ENCODE results near the gene SLK.

Gene SLK

DNA sequence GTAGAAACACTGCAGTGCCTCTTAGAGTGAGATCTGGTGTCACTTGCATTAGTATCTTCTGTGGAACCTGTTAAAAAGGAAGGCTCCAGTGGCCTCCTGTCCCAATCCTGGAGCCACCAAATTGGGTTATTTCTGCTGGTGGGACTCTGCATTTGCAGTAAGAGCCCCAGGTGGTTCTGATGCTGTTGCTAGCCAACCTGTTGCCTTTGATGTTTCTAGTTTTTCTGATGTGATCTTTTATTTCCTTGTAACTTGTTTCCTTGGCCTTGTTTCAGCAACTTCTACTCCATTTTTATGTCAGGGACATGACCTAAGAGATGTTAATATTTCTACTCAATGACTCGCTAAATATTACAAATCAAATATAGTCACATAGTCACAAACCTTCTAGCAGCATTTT lies 36.5 kb upstream of the SLK start:
- in situ Hi-C loops (cut with MboI; ENCODE audit: low pct_unique_long_range_greater_than_20kb, low sequenced_read_pairs, unreplicated experiment) = no loop called here
- no peak for TF ChIP-seq CTCF (IDR thresholded peaks at IDR 0.05; ENCODE audit: extremely low read depth, insufficient read depth, missing control alignments)
- DNase-seq (ENCODE audit: low spot score) = no peak

- no peak for DNase-seq (ENCODE audit: low spot score)
- in situ Hi-C loops (cut with MboI; ENCODE audit: low pct_unique_long_range_greater_than_20kb, low sequenced_read_pairs, unreplicated experiment) = no loop called here
- TF ChIP-seq CTCF (IDR thresholded peaks at IDR 0.05; ENCODE audit: extremely low read depth, insufficient read depth, missing control alignments) = no peak
Measured at GRCh38 chr10:103930881-103931280, 36.1 kb upstream of the SLK start.

DNA sequence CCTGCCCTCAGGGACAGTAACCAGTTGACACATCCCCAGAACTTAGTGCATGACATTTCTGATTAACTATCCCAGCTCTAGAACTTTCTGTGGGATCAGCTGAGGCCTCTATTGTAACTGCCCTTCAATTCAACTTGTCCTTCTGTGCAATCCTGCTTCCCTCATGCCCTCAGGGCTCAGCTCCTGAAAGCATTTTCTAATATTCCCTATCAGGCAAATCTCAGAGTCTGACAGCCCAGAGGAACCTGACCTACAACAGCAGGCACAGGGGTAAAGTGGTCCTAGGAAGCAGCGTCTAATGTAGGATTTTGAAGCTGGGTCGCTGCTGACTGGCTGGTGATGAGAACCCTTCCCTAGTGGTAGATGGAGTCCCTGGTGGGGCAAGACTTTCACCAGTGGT lies 35.3 kb upstream of the SLK start:
- DNase-seq (ENCODE audit: low spot score) = no peak
- TF ChIP-seq CTCF (IDR thresholded peaks at IDR 0.05; ENCODE audit: extremely low read depth, insufficient read depth, missing control alignments) = no peak
- in situ Hi-C loops (cut with MboI; ENCODE audit: low pct_unique_long_range_greater_than_20kb, low sequenced_read_pairs, unreplicated experiment) = no loop called here

- DNase-seq (ENCODE audit: low spot score) = no peak
- no peak for TF ChIP-seq CTCF (IDR thresholded peaks at IDR 0.05; ENCODE audit: extremely low read depth, insufficient read depth, missing control alignments)
- in situ Hi-C loops (cut with MboI; ENCODE audit: low pct_unique_long_range_greater_than_20kb, low sequenced_read_pairs, unreplicated experiment) = no loop called here
Measured at GRCh38 chr10:103932271-103932670, 34.7 kb upstream of the SLK start.

DNA sequence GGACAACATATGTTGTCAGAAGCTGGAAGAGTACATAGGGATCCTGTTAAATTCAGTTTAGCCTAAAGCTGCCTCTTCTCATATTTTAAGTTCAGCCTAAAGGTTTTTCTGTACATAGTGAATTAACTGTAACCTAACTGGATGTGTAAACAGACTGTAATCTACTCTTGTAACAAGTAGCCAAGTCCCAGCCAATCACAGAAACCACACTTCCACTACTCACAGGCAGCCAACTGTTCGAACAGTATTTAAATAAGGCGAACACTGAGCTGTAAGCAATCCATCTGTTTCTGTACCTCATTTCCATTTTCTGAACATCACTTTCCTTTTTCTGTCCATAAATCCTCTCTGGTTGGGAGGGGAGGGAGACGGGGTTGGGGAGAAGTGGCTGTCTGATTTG lies 34.0 kb upstream of the SLK start:
- no peak for DNase-seq (ENCODE audit: low spot score)
- no peak for TF ChIP-seq CTCF (IDR thresholded peaks at IDR 0.05; ENCODE audit: extremely low read depth, insufficient read depth, missing control alignments)
- in situ Hi-C loops (cut with MboI; ENCODE audit: low pct_unique_long_range_greater_than_20kb, low sequenced_read_pairs, unreplicated experiment) = no loop called here

DNA sequence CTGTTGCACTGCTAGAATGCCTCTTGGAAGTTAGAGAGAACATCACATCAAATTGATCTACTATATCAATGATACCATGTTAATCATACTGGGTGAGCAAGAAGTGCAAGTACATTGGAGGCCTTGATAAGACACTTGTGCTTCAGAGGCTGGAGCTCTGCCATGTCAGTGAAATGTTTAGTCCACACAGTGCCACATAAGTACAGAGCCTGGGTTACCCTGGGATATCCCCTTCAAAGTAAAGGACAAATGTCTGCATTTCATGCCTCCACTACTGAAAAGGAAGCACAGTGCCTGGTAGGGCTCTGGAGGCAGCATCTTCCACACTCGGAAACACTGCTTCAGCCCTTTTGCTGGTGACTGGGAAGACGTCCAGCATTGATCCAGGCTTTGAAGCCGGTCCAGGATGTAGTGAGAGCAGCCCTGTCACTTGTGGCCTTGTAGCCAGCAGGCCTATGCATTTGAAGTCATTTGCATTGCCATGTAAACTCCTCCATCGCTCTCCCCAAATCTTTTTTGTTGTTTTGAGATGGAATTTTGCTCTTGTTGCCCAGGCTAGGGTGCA lies 33.3 kb upstream of the SLK start:
- in situ Hi-C loops (cut with MboI; ENCODE audit: low pct_unique_long_range_greater_than_20kb, low sequenced_read_pairs, unreplicated experiment) = no loop called here
- no peak for TF ChIP-seq CTCF (IDR thresholded peaks at IDR 0.05; ENCODE audit: extremely low read depth, insufficient read depth, missing control alignments)
- DNase-seq (ENCODE audit: low spot score) = no peak

GRCh38 chr10:103934308-103934707 lies 32.6 kb upstream of the SLK start:
- in situ Hi-C loops (cut with MboI; ENCODE audit: low pct_unique_long_range_greater_than_20kb, low sequenced_read_pairs, unreplicated experiment) = no loop called here
- no peak for DNase-seq (ENCODE audit: low spot score)
- TF ChIP-seq CTCF (IDR thresholded peaks at IDR 0.05; ENCODE audit: extremely low read depth, insufficient read depth, missing control alignments) = no peak
